GM19239 (cell line): ENCODE data around the gene MTHFD1.
"Not testable (repeated sequence)": the region's sequence is repeated elsewhere in the genome, so short reads cannot be mapped to it uniquely, and the experiment has no call there.

ENCODE experiments used
- DNase-seq: peaks from one replicate; pipeline ENCODE4 v3.0.0; 2011; ENCODE audit warnings: low spot score; ENCODE audit not compliant: insufficient read length
- FAIRE-seq: peaks from 2 replicates; lab custom pipeline; 2011; peaks lifted over from hg19 to GRCh38; lab: Jason Lieb, UNC

MTHFD1 gene

DNA sequence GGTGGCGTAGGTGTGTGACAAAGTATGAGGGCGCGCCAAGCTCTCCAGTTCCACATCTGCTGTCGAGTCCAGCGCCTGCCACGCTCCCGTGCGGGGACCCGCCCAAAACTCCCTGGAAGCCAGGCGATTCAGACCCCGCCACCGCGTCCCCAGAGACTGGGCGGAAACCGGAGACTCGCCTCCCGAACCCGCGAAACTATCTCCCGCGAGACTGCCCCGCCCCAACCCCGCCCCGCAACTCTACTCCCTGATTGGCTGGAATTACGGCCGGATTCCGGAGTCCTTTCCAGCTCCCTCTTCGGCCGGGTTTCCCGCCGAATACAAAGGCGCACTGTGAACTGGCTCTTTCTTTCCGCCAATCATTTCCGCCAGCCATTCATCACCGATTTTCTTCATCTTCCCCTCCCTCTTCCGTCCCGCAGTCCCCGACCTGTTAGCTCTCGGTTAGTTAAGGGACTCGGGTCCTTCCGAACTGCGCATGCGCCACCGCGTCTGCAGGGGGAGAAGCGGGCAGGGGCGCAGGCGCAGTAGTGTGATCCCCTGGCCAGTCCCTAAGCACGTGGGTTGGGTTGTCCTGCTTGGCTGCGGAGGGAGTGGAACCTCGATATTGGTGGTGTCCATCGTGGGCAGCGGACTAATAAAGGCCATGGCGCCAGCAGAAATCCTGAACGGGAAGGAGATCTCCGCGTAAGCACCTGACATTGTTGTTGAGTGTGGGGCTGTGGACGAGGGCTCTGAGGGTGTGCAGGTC lies at the start of gene MTHFD1:
Gene MTHFD1 (plus strand): TSS at position 572 of the 751 bp plus-strand sequence. CDS start 75 bp downstream, at position 647.
- DNase-seq (peak; percentile 79), FAIRE-seq (peak; percentile 97)

DNA sequence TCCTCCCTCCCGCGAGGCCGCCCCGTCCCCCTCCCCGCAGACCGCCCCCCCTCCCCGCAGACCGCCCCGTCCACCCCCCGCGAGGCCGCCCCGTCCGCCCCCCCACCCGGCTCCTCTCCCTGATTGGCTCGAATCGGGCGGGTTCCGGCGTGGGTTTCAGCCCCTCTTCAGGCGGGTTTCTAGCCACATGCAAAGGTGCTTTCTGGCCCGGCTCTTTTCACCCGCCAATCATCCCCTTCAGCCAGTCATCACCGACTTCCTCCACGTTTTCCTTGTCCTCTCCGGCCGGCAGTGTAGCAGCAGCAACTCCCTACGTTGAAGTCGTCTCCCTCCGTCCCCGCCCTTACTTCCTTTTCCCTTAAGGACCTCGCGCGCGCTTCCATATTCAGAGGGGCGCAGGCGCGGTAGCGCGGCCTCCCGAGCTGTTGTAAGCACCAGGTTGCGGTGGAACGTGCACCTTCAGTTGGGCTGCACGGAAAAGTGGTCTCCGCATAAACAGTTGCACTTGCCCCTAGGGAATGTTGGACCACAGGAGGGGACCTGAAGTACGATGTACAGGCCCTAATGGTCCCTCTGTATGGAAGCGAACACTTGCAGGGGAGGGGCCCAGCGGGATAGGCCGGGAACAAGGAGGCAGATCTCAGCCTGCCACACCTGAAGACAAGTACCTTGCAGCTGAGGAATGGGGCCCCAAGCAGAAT lies 49.4 kb upstream of the MTHFD1 start:
- FAIRE-seq, result peak; percentile 93

GRCh38 chr14:64340560-64341196 lies 47.5 kb upstream of the MTHFD1 start:
- no peak for DNase-seq
- FAIRE-seq, result no peak

More for the DNA sequence above, 49.4 kb upstream of the MTHFD1 start:
- peak; percentile 89 for DNase-seq

DNA sequence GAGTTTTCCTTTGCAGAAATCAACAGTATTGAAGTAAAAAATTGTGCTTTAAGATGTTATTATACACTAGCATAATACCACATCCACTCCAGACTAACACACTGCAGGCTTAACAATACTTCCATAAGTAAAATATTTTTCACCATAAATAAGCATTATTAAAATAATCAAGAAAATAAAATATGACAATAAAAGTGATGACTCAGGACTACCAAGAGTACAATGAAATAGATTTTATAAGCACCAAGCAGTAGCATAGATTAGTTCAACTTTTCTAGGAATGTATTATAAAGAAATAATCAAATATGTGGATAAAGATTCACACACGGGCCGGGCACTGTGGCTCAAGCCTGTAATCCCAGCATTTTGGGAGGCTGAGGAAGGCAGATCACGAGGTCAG lies 40.4 kb upstream of the MTHFD1 start:
- FAIRE-seq (no peak), DNase-seq (no peak)

DNA sequence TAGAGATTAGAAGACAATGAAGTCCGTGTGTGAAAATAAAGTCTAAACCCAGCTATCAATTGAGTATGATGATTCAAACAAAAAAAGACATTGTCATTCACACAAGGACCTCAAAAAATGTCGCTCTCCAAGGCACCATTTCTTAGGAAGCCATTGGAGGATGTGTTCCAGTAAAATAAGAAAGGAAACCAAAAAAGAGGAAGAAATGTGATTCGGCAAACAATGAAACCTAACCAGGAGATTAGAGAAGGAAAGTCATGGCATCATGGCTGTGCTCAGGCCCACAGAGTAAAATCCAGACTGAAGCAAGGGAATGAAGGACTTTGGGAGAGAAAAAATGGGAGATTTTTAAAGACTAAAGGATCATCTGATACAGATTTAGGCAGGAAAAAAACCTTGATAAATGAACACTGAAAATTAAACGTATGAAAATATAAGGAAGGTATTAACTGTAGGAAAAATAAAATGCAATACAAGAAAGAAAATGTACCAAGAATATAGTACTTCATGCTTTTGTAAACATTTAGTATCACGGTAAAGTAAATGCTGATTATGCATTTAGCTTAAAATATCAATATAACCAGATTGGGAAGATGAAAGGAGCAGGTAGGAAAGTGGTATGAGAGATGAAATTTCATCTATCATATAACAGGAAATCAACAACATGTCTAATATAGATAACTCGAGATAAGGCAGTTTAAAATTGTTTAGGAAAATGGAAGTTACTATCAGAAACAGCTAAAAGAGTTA lies 38.2 kb upstream of the MTHFD1 start:
- FAIRE-seq (peak; percentile 42), DNase-seq (no peak)

DNA sequence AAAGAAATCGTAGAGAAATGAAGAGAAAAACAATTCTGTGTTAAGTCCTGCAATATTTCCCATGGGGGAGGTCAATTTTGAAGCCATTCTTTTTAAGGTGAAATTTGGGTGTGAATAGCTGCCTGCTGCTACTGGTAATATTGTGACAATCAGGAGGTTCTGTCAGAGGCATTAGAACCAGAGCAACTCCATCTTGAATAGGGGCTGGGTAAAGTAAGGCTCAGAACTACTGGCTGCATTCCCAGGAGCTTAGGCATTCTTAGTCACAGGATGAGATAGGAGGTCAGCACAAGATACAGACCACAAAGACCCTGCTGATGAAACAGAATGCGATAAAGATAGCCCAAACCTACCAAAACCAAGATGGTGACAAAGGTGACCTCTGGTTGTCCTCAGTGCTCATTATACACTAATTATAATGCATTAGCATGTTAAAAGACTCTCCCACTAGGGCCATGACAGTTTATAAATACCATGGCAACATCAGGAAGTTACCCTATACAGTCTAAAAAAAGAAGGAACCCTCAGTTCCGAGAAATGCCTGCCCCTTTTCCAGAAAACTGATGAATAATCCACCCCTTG lies 24.8 kb upstream of the MTHFD1 start:
- no peak for DNase-seq
- FAIRE-seq, result no peak

DNA sequence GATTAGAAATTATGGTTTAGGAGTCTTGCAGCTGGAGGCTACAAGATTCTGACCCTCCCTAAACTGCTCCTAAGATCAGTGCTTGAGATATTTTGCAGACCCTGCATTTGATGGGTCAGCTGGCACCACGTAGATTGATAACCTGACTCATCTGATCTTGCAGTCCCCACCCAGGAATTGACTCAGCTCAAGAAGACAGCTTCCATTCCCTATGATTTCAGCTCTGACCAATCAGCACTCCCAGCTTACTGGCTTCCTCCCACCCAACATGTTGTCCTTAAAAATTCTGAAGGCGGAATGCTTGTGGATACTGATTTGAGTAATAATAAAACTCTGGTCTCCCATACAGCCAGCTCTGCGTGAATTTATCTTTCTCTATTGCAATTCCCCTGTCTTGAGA lies 23.2 kb upstream of the MTHFD1 start:
- DNase-seq, result no peak
- FAIRE-seq, result no peak

GRCh38 chr14:64365358-64365889 lies 22.7 kb upstream of the MTHFD1 start:
- not testable (repeated sequence) for DNase-seq, FAIRE-seq

GRCh38 chr14:64369201-64369600 lies 19.0 kb upstream of the MTHFD1 start:
- no peak for DNase-seq
- FAIRE-seq, result no peak

- FAIRE-seq (peak; percentile 64), DNase-seq (no peak)
These were observed 846 bp upstream of the MTHFD1 start for GRCh38 chr14:64387232-64387781.

- DNase-seq (no peak), FAIRE-seq (no peak)
These were observed 556 bp downstream of the MTHFD1 start for GRCh38 chr14:64388533-64389285.

GRCh38 chr14:64391113-64391725 lies 3.1 kb downstream of the MTHFD1 start:
- DNase-seq (no peak), FAIRE-seq (no peak)

DNA sequence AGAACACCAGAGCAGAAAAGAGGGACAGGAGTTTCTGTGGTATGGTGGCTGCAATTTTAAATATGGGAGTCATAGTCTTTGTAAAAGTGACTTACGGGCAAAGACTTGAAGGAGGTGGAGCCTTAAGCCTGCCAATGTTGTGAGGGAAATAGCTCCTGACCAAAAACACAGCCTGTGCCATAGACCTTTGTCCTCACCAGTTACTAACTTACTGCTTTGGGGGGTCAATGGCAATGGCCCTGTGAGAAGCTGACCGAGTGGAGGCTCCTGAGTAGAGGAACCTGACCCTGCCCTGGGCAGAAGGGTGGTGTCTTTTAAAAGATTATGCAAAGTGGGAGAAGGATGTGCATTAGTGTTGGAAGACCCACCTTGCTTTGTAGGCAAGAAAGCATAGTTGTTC lies 3.8 kb downstream of the MTHFD1 start:
- no peak for DNase-seq
- FAIRE-seq, result no peak

DNA sequence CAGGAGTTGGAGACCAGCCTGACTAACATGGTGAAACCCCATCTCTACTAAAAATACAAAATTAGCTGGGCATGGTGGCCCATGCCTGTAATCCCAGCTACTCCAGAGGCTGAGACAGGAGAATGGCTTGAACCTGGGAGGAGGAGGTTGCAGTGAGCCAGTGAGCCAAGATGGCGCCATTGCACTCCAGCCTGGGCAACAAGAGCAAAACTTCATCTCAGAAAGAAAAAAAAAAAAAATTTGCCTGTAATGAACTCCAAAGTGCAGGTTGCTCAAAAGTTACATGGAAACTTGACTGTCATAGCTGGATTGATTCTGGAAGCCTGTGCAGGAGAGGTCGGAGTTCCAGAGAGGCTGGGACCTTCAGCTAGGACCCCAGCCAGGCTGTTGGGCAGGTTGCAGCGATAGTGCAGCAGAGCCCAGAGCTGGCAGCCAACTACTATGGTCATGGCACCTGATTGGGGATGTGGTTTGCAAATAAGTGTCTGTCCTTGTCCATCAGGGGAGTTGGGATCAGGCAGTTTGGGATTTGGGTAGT lies 5.1 kb downstream of the MTHFD1 start:
- not testable (repeated sequence) for FAIRE-seq, DNase-seq

- DNase-seq (no peak), FAIRE-seq (no peak)
These were observed 6.3 kb downstream of the MTHFD1 start for GRCh38 chr14:64394423-64394822.

DNA sequence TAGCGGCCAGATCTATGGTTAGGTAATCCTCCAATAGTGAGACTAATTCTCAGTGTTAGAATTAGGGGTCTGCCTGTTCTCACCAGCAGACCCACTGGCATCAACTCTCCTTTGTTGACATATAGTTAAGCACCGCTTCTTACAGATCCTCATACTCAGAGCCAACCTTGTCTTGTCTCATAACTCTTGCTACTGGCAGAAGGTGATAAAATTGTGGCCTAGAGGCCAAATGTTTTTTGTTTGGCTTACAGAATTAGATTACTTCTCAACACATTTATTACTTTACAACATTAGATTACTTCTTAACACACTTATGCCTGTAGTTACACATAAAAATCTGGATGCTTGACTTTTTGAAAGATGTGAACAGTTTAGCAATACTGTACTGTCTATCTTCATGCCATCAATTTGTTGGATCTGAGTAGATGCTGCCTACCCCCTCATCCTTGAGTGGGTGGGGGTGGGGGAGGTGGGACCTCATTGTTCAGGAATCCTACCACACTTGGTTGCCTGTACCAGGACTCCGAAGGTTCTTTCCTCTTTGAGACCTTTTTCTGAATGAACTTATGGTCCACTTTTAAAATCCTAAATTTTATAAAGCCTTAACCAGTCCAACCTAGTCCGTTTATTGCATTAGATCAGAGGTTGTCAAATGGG lies 7.0 kb downstream of the MTHFD1 start:
- no peak for FAIRE-seq
- DNase-seq, result no peak

DNA sequence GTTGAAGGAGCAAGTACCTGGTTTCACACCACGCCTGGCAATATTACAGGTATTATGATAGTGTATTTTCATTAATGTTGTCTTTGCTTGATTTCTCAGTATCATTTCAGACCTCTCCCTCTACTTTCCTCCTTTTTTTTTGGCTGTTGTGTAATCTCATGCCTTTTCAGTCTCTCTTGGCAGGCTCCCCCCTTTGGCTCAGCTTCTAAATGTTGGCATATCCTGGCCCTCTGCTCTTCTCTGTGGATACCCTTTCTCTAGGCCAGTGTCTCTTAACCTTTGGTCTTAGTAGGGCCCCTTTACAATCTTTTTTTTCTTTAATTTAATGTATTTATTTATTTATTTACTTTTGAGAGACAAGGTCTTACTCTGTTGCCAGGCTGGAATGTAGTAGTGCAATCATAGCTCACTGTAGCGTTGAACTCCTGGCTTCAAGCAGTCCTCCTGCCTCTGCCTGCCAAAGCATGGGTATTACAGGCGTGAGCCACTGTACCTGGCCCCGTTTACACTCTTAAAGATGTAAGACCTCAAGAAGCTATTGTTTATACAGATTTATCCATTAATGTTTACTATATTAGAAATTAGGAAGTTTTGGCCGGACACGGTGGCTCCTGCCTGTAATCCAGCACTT lies 12.8 kb downstream of the MTHFD1 start:
- DNase-seq (no peak), FAIRE-seq (no peak)
